RKO (cell line): Measurements from ENCODE around the gene PPP1R3E.
"Not testable (repeated sequence)": the region's sequence is repeated elsewhere in the genome, so short reads cannot be mapped to it uniquely, and the experiment has no call there.

Experiments
- DNase-seq: peaks from one replicate; pipeline ENCODE4 v3.0.0-alpha.2; 2016; ENCODE audit warnings: low spot score

PPP1R3E gene

DNA sequence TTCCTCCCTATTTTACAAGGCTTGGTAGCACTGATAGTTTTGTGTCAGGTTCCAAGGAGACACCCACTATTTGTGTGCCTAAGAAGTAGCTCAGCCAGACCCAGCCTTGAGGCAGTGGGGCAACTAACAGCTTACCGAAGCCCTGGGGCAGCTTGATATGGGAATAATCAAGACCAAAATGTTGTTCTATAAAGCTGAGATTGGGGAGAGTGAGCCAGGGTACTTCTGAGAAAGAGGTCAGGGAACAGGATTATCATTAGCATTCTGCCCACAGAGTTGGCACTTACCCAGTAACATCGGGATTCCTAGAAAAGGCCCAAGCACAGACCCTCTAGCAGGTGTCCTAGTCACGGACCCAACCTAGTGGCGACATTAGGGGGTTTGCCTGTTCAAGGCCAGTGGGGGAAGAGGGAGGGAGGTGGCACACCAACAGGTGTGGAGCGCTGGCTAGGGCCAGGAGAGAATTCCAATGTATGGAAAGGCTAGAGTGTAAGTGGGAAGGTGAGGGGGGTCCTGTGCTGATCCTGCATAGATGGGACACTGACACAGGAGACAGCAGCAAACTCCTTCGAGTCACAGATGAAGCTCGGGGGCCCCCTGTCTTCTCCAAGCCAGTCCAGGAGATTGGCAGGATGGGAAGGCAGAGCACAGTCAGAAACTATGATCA is 4.9 kb downstream of the PPP1R3E start:
- no peak for DNase-seq

DNA sequence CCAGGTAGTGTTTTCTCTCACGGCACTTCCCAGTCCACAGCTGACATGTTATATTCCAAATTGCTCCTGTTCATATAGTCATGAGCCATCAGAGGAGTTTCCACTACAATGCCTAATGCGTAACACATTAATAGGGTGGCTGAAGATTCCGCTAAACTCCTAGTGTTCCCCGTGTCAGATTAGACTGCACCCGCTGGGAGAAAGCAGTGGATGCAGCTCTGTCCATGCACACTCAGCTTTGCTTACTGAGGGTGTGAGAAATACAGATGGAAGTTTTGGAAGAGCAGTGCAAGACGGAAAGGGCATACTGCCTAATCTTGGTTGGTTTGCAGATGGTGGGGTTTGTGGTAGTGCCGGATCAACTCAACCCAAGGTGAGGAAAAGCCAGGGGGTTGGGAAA is 5.6 kb downstream of the PPP1R3E start:
- DNase-seq, result no peak

DNA sequence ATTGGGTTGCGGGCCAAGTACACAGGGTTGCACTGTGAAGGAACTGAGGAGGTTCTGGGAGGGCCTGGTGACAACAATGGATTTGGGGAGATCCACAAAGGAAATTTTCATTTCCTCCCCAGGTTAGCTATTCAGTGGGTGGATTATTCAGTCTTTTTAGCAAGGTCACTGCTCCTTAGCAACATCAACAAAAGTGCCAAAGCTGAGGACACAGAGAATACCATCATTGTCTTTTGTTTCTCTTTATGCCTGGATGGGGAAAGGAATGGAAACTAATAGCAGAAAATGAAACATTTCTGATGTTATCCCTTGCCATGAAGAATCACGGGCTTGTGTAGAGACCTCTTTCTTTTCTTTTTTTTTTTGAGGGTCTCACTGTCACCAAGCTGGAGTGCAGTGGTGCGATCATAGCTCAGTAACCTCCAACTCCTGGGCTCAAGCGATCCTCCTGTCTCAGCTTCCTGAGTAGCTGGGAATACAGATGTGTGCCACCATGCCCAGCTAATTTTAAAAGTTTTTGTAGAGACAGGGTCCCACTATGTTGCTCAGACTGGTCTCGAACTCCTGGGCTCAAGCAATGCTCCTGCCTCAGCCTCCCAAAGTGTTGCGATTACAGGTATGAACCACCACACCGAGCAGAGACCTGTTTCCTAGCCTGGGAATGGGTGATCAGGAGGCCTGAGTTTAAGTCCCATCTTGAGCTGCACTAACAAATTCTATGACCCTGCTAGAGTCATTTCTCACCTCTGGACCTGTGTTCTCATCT is 6.5 kb downstream of the PPP1R3E start:
- no peak for DNase-seq

DNA sequence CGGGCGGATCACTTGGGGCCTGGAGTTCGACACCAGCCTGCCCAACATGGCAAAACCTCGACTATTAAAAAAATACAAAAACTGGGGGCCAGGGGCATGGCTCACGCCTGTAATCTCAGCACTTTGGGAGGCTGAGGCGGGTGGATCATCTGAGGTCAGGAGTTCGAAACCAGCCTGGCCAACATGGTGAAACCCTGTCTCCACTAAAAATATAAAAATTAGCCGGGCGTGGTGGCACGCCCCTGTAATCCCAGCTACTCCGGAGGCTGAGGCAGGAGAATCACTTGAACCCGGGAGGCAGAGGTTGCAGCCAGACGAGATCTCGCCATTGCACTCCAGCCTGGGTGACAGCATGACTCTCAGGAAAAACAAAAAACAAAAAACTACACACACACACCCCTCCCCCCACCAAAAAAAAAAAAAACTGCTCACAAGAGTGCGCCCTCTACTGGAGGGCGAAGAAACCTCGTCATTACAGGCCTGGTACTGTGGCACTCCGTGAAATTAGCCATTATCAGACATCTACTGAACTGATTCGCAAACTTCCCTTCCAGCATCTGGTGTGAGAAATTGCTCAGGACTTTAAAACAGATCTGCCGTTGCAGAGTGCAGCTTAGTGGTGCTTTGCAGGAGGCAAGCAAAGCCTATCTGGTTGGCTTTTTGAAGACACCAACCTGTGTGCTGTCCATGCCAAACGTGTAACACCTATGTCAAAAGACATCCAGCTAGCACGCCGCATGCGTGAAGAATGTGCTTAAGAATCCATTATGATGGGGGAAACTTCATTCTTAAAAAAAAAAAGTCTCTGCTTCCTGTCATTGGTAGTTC is 7.7 kb downstream of the PPP1R3E start:
- DNase-seq, result peak; percentile 74

DNA sequence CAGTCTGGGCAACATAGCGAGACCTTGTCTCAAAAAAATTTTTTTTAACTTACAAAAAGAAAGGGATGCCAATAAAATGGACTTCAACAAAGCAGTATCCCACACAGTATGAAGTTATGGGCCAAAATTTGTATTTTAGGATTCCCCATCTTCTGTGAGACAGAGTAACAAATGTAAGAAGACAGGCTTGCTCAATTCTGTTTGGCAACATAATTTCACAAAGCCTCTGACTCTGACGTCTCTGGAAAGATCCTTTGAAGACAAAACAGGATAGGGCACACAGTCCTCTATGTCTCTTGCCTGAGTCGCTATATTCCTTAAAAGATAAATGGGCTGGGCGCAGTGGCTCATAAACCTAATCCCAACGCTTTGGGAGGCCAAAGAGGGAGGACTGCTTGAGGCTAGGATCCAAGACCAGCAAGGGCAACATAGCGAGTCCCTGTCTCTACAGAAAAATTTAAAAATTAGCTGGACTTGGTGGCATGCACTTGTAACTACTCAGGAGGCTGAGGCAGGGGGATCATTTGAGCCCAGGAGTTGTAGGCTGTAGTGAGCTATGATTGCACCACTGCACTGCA is 15.7 kb downstream of the PPP1R3E start:
- DNase-seq, result no peak

DNA sequence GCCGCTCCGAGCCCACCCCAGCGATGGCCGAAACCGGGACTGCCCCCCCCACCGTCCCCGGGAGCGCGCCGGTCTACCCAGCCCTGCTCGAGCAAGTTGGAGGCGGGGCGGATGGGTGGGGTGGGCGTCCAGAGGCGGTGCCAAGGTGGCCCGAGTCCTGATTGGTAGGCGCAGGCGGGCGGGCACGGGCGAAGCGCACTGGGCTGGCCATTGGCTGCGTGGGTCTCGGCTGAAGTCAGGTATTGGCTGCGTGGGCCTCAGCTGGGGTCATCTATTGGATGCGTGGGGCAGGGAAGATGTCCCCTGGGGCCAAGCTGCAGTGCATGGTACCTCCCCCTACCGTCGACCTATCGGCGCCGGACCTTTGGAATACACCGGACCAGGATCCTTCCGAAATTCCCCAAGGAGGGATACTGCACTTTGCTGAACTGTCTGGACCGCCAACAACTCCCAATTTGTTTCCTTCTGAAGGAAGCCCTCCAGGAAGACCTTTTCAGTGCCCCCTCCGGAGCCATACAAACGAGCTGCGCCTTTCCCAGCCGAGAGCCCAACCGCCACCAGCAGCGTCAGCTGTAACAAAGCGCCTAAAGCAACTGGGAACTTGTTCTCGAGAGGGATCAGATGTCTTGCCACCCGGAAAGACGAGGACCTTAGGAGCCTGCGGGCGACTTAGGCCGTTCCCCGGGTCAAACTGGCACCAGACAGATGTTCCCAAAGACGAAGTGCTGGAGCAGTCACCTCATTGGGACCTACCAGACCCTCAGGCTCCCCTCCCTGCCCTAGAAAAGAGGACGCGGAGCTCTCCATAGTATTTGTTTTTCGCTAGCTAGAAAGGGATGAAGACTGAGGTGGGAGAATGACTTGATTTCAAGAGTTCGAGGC is 16.4 kb downstream of the PPP1R3E start, which contains the start of gene HOMEZ:
Gene HOMEZ (minus strand): TSS at position 113 of the 882 bp plus-strand sequence. CDS start 180 bp downstream, outside the sequence.
- DNase-seq, result peak; percentile 98

DNA sequence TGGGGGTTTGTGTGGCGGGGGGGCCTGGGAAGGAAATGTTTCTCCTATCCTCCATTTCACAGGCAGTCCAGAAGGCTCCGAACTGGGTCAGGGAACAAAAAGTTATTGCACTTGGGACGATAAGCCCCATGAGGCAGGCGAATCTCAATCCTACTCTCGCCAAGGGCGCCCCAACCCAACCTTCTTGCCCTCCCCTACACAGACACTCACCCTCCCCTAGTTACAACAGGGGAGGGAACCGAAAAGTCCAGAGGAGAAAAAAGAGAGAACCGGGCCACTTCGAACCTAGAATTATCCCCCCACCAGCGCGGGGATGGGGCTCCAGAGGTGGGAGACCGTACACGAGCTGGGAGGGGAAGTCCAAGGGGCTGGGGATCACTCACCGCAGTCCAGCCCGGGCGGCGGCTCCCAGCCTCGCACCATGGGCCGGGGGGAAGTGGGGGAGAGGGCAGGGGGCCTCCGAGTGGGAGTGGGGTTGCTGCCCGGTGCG is 17.1 kb downstream of the PPP1R3E start:
- DNase-seq, result peak; percentile 30

DNA sequence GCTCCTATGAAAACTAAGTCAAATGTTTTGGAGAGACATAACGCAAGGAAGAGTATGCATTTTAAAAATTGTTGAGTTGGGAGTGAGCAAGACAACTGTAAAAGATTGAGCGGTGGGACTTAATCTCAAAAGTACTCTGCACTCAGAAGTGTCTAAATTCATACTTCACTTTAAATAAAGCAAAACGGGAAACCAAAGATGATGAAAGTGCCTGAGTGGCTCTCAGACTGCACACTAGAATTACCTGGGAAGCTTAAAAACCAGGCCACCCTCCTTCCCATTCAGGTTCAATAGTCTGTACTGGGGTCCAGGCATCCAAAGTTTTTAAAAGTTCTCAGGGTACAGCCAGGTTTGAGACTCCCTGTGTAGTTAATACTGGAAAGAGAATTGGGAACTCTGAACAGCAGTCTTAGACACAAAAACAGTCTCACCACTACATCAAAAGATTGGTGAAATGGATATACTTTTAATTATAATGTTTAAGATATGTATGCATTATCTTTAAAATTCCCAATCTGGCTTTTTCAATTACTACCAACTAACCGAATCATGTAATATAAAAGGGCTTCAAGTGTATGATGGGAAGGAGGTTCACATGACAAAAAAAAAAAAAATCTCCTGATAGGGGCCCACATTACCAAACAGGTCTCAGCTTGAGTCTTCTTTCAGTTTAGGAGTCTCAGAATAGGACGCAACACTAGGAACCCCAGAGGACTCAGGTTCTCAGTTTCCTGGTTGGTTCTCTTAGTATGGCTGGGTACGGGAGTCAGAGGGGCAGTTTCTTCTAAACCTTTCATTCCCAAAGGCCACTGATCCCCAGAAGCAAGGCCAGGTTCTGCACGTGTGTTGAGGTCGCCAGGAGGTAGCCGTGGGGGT is 17.8 kb downstream of the PPP1R3E start:
- peak; percentile 46 for DNase-seq

DNA sequence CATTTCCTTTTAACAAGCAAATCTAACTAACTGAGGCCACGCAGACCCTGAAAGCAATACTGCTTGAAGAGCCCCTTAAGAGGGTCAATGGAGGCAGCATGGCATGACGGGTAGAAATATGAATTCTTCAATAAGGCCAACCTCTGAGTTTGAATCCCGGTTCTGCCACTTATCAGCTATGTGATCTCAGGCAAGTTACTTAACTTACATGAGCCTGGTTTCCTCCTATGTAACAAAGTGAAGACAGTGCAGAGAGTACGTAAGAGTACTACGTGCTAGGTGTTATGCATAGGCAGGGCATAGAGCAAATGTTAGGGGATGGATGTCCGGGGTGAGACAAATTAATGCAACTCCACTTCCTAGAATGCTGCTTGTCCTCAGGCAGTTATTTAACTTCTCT is 21.4 kb downstream of the PPP1R3E start:
- no peak for DNase-seq

DNA sequence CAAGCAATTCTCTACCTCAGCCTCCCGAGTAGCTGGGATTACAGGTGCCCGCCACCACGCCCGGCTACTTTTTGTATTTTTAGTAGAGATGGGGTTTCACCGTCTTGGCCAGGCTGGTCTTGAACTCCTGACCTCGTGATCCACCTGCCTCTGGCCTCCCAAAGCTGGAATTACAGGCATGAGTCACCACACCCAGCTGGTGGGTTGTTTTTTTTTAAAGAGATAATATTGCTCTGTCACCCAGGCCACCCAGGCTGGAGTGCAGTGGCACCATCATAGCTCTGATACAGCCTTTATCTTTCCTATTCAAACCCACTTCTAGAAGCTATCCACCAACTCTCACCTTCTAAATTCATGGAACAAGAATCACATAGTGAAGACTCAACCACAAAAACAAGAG is 24.7 kb downstream of the PPP1R3E start:
- peak; percentile 21 for DNase-seq

DNA sequence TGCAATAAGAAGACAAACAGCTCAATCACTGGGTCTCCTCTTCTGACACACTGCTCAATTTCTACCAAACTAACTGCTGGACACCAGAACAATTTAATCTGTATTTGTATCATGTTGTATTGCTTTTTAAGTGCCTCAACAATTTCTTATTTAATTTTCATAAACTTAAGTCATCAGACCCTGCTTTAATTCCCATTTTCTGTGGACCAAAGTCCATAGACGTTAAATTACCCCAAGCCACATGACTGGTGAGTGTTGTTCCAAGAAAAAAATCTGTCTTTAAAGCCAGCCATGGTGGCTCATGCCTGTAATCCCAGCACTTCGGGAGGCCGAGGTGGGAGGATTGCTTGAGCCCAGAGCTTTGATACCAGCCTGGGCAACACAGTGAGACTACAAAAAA is 25.5 kb downstream of the PPP1R3E start:
- no peak for DNase-seq

DNA sequence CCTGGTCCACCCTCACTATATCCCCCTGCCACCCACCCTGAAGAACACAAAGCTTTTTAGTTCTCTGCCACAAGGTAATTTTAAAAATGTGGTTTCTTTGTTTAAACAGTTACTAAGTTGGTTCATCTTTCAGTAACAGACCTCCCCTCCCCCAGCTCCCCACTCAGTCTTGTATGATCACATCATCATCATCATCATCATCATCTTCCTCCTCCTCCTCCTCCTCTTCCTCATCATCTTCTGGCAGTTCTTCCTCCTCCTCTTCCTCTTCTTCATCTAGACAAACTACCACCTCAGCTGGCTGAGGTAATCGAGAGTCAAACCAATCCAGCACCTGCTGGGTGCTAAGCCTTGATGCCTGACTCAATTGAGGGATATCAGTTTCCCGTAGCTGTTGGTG is 27.2 kb downstream of the PPP1R3E start:
- DNase-seq, result no peak

DNA sequence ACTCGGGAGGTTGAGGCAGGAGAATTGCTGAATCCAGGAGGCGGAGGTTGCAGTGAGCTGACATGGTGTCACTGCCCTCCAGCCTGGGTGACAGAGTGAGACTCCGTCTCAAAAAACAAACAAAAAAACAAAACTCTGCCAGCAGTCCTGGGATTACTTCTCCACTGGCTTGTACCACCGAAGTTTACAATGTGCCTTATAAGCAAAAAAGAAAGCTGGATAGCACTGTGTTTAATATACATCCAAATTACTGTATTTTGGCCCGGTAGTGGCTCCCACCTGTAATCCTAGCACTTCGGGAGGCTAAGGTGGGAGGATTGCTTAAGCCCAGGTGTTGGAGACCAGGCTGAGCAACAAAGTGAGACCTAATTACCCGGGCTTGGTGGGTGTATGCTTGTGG is 33.5 kb downstream of the PPP1R3E start:
- DNase-seq, result no peak

DNA sequence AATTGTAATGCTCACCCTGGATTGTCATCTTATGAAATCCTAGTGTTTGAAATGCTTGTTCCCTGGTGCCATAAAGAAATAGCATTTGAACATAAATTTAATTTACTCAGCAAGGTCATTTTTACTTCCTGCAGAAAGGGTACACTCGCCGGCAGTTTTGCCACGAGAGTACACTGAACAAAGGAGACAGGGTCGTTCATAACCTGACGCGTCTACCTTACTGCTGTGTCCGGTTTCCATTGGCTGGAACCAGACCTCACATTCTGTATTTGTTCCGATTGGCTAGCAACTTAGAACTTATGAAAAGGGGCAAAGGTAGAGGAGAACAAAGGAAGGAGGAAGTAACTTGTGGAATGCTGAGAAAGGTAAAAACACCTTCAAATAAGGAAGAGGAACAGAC is 41.8 kb downstream of the PPP1R3E start:
- DNase-seq, result not testable (repeated sequence)

DNA sequence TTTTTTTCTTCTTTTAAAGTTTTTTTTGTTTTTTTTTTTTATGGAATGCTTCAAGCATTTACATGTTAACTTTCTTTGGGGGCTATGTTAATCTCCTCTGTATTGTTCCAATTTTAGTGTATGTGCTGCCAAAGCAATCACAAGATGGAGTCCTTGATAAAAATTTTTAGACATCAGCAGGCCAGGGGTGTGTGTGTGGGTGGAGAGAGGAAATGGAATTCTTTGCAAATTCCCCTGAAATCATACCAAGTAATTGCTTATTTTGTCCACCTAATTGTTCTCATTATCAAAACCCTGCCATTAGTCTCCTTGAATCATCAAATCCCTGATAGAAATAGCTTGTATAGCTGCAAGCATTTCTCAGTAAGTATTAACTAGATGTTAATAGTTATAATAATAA is 43.2 kb downstream of the PPP1R3E start:
- DNase-seq, result no peak

DNA sequence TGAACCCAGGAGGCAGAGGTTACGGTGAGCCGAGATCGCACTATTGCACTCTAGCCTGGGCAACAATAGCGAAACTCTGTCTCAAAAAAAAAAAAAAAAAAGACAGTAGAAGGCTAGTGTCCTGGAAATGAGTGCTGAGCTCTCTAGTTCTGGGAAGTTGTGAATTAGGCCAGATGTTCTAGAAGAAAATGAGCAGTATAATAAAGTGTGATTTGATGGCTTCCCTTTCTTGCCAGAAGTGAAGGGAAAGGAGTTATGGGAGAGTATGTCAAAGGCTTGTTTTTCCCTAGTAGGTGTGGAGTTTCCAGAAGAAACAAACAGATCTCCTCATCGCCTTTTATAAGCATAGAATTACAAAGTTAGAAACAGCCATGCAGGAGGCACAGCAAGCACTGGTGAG is 44.4 kb downstream of the PPP1R3E start:
- no peak for DNase-seq

DNA sequence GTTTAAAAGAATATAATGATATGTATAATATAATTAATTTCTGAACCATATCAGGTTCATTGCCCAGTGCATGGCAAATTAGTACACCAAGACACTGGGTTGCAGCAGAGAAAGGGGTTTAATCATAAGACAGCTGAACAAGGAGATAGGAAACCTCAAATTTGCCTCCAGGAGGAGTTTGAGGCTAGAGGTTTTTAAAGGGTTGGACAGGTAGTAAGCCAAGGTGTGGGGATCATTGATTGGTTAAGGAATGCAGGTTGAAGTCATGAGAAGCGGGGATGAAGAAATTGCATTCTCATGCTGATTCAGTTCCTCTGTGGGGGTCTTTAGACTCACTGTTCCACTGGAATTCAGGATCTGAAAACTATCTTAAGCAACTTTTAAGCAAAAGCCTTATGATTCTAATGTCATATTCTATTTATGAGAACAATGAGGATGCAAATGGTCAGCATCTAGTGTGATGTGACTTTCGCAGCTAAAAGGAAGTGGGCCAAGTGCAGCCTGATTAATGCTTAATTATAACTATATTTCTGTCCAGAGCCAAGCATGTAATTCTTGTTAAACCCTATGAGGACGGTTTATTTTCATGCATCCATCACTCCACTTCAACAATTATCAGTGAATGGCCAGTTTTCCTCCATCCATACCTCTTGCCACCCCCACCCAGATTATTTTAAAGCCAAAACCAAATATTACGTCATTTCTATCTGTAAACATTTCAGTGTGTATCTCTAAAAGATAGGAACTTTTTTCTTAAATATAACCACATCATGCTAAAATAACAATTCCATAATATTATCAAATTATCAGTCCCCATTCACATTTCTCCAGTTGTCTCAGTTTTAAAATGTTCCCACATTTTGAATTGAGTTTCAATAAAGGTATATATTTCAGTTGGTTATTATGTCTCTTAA is 50.0 kb downstream of the PPP1R3E start:
- DNase-seq, result no peak

DNA sequence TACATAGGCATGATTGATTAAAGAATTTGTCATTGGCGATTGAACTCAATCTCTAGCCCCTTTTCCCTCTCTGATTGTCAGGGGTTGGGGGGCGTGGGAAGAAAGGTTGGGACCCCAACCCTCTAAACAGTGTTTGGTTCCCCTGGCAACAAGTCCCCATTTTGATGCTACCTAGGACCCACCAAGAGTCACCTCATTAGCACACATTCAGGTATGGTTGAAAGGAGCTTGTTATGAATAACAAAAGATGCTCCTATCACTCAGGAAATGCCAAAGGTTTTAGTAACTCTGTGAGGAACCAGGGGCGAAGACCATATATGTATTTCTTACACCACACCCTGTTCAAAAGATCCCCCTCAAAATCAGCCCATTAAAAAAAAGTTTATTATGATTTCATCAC is 50.7 kb downstream of the PPP1R3E start:
- no peak for DNase-seq

DNA sequence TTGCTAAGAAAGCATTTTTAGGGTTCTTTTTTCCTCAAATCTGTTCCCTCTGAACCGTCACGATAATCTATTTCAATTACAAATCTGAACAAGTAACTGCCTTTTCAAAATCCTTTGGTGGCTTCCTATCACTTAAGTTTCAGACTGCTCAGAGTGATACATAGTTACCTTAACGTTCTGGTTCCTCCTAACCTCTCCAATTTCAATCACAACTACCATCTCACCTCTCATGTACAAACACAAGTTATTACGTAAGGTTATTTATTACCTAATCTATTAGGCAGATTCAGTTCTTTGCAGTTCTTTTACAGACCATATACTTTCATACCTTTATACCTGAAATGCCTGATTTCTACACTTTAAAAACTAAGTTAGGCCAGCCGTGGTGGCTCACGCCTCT is 52.8 kb downstream of the PPP1R3E start:
- DNase-seq, result no peak
